ENCODE measurements around the gene OTOGL.
"Not testable (repeated sequence)": the region's sequence is repeated elsewhere in the genome, so short reads cannot be mapped to it uniquely, and the experiment has no call there.

Gene OTOGL

DNA sequence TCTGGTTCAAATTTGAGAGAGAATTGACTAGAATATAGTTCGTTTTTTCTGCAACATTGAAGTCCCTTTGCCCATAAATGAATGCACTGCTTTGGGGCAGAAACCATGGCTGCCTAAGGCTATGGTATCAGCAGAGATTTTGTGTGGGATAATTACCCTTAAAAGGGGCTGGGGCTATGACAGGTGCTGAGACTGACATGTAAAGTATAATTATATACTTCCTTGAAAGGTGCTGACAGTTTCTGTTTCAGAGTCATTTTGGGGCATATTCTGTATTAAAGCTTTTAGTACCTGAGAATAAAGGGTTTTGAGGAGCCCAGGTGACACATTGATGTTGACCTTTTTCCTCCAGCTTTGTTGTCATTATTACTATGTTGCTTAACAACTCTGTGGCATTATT is 194.4 kb downstream of the OTOGL start:
- no peak for DNase-seq

DNA sequence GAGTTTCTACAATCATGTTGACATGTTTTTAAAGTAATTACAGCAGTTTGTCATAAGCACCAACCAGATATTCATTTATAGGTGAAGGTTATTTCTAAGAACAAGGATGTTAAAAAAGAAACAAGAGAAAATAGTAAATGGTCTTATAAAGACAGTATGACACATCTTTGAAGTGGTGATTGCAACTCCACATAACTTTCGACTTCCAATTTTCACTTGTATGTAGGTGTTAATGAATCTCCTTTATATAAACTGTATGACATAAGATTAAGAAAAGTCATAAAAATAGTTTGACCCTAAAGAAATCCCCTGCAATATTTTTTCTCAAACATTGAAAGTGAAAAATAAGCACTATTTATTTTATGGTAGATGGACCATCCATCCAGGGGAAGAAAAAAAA is 199.9 kb downstream of the OTOGL start:
- DNase-seq = no peak

DNA sequence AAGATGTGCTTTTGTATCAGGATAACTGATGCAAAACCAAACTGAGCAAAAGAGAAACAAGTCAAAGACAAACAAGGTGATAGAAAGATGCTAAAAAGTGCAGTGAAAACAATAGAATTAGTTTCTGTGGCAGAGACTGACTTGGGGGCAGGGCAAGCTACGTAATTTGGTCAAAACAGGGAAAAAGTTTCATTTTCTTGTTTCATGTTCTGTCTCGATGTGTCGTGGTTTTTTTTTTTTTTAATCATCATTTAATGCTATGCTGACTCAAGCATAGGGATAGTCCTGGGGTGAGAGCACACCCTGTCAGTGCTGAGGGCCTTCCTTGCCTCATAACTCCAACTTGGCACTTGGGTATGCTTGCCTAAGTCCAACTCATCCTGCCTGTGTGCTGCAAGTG is 200.6 kb downstream of the OTOGL start:
- no peak for DNase-seq

DNA sequence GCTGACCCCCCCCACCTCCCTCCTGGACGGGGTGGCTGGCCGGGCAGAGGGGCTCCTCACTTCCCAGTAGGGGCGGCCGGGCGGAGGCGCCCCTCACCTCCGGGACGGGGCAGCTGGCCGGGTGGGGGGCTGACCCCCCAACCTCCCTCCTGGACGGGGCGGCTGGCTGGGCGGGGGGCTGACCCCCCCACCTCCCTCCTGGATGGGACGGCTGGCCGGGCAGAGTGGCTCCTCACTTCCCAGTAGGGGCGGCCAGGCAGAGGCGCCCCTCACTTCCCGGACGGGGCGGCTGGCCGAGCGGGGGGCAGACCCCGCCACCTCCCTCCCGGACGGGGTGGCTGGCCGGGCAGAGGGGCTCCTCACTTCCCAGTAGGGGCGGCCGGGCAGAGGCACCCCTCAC is 208.1 kb downstream of the OTOGL start:
- not testable (repeated sequence) for DNase-seq

DNA sequence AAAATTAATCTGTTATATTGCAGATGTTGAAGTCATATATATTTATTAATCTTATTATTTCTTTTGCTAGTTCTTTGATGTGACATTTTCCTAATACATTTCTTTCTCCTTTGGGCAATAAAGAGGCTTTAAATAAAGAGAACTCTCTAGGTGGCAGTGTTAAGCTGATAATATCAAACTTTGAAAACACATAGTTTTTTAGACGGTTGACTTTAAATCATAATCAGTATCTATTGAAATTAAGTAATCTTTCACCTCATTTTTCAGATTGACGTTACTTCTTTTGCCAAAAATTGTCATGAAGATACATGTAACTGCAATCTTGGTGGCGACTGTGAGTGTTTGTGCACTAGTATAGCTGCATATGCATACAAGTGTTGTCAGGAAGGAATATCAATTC is 213.9 kb downstream of the OTOGL start:
- DNase-seq = no peak

DNA sequence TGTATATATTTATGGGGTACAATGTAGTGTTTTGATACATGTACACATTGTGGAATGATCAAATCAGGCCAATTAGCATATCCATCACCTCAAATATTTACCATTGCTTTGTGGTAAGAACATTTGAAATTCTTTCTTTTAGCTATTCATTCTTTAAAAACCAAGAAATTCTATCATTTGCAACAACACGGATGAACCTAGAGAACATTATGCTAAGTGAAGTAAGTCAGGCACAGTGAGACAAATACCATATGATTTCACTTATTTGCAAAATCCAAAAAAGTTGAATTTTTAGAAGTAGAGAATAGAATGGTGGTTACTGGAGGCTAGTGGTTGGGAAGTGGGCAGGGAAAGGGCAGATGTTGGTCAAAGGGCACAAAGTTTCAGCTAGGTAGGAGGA is 215.4 kb downstream of the OTOGL start:
- DNase-seq = no peak

DNA sequence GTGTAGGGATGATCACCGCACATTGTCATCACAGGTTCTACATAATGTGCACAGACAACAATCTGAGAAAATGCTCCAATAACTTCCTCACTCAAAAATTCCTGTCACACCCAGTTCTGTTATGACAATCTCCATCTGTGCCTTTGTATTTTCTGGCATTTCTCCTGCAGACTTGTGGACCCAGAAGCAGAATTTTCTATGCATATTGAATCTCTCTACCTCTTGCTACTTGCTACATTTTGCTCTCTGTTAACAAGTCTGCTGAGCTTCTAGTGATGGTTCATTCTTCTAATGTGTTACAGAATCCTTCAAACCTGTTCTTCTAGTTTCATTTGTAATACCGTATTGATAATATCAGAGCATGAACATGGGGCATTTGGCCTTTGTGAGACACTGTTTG is 216.9 kb downstream of the OTOGL start:
- no peak for DNase-seq

DNA sequence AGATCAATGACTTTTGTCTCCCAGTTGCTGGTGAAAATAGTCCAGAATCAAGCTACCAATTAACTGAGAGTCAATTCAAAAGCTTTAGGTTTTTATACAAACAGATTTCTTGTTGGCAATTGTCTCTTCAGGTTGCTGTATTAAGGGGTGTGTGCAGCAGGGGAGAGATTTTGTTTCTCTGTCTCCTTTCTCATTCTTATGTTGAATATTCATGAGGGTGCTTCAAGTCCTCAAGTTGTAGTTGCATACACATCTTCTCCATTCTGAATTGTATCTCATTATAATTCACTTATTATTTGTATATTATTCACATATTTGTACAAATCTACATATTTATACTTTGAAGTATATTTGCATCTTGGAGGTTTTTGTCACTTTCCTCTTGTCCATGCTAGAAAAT is 218.0 kb downstream of the OTOGL start:
- no peak for DNase-seq

DNA sequence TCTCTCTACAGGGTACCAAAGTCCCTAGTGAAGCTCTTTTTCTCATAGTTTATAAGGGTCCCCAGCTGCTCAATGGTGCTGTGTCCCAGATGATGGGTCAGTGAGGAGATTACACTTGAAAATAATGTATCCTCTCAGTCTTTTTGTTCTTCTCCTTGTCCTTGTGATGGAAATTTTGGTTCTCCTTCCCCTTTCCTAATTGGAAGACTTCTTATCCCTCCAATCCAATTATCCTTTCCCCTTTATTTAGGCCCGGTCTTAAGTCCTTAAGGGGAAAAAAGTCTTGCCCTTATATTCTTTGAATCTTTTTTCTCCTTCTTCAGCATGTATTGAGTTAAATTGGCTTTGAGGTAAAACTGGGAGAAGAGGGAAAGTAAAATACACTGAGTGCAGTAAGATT is 218.6 kb downstream of the OTOGL start:
- no peak for DNase-seq

DNA sequence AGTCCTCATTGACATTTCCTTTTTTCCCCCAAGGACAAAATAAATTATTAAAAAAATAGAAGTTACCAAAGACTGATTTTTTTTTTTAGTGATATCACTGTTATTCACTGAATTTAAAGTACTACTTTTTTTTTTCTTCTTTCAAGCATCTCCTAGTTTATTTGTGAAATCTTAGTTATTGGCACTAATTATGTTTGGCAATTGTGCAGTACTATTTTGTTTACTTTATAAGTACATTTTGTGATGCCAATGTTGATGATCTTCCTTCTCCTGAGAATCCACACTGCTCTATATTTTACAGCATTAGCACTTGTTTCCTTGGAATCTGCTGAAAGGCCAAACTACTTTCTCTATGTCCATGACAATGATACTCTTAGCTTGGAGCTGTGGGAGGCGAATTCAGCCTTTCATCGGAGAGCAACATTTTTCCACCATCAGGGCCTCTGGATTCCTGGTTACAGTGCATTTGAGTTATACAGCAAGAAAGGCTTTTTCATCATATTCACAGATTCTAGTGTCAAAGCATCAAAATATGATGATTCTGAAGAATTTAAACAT is 220.9 kb downstream of the OTOGL start:
- DNase-seq = no peak

DNA sequence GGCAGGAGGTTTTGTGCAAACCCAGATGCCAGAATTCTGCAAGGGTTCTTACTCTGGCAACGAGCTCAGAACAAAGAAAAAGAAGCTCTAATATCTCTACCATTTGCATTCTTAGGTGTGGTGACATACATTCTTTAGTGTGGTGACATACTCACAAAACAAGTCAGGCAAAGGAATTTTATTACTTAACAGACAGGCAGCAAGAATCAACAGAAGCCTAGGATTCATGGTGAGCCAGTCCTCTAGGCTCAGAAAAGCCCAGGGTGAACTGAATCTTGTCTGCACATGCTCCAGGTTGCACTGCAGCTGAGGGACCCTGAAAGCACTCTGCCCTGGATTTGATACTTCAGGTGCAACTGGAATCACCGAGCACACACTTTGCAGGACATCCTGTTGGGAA is 222.3 kb downstream of the OTOGL start:
- DNase-seq = no peak

DNA sequence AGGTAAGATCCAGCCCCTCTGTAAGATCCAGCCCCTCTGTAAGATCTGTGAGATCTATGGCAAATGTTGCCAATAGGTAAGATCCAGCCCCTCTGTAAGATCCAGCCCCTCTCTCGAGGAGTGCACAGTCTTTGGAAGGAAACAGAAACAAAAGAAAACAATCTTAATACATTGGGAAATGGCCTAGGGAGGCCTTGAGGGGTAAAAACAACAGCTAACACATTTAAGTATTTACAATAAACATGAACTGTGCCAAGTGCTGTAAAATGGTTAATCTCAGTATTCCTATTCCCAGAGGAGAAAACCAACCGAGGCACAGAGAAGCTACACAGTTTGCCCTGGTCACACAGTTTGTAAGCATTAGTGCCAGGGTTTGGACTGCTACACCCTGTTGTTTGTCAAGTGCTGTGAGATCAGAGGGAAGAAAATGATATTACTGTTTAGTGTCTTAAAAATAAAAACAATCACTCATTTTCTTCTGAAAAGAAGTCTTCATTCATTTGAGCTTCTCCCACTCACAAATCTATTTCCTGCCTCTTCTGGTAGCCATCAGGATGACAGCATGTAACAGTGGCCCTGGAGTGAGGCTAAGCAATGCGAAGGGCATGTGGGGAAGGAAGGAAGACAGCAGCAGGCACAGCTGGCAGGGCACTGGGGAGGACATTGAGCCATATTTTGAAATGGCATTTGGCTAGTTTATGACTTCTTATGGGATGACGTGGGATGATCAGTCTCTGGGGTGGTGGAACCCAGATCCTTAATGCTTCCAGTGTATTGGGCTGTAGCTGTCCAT is 226.0 kb downstream of the OTOGL start:
- no peak for DNase-seq

DNA sequence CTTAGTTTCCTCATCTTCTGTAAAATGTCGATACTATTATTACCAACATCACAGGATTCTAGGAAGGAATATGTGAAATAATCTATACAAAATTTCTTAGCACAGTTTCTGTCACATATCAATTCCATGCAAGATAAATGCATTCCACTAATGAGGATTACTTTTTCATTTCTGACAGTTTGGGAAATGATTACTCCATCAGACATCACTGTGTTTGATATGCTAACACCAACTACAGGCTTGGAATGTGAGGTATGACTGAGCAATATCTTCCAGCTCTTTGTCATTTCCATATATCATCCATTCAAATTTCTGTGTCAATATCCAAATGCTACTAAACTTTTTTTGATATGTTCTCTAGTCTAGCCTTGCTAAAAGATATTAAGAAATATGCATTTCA is 233.5 kb downstream of the OTOGL start:
- no peak for DNase-seq

DNA sequence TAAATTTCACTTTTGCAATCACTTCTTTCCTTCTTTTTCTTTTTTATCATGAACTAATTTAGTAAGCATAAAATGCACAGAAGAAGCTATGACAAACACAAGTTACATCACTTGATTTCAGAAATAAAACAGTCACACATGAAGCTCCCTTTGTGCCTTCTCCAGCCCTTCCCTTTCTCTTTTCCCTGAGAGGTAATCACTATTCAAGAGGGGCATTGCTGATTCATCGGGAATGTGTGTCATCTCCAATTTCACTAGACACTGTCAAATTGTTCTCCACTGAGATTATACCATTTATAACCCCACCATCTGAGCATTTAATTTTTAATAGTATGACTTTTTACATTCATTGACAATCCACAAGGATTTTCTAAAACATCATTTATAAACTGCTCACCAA is 253.1 kb downstream of the OTOGL start:
- no peak for DNase-seq

DNA sequence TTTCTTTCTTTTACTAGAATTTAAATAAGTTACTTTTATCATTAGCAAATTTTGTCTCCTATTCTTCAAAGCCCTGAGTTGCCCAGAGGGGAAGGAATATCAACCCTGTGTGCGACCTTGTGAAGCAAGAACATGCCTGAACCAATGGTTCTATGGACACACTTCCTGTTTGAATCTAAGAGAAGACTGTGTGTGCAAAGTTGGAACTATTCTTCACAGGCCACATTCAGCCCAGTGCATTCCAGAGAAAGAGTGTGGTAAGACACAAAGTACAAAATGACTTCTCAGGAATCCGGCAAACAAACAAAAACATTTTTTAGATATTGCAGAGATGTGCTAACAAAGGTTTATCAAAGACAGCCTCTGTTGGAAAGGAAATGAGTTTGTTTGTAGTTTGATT is 253.9 kb downstream of the OTOGL start:
- DNase-seq = no peak

DNA sequence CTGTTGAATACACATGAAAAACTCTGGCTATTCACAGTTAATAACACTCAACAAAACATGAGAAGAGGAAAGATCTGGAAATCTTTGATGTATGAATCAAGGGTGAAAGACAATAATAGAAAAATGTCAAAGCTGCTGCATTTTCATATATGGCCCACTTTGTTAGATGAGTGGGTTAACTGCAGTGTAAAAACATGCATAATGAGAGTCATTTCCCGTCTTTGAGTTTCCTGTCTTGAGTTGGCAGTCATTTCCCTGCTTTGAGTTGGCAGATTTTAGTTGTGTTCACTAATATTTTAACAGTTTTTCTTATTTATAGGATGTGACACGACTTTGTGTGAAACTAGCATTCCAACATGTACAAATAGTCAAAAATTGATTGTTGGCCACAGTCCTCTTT is 256.8 kb downstream of the OTOGL start:
- no peak for DNase-seq

DNA sequence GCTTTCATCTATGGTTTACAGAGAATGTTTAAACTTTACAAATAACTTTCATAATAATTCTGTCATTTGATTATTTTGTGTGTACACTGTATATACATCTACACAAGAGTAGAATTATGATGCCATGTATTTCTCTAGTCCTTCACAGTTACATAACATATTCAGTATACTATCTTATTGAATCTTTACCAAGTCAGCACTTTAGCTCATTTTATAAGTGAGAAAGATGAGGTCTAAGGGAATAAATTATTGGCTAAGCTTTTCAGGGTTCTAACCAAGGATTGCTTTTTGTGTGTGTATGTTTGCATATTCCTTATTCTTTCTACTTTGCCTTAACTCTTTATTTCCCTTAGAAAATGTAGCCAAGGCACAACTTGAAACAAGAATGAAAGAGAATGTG is 260.4 kb downstream of the OTOGL start:
- no peak for DNase-seq

DNA sequence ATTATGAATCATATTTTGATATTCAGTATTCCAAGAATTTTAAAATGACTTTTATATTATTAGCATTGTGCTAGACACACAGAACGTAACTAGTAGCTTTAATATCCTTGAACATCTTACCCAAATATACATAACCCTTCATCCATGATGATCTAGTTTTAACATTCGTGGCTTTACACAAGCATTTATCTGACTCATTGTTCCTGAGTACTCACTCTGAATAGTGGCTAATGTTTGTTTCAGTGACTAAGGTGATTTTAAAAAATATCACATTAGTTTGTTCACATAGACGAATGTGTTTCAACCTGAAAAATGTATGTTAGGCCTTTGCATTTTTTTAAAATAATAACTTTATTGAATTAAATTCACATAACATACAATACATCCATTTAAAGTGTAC is 264.7 kb downstream of the OTOGL start:
- DNase-seq = no peak

DNA sequence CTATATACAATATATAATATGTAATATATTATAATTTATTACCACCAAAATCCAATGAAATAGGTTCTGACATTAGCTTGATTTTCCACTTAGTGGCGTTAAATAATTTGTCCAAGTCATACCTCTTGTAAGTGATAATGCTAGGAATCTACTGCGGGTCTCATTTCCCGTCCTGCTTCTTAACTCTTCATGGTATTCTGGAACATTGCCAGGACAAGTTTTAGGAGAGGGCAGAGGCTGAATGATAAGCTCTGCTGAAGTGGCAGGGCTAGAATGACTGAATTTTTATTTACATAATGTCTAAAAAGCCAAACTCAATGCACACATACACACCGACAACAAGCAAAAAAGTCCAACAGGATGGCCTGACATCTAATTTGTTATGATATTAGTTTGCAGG is 274.3 kb downstream of the OTOGL start:
- DNase-seq = no peak

DNA sequence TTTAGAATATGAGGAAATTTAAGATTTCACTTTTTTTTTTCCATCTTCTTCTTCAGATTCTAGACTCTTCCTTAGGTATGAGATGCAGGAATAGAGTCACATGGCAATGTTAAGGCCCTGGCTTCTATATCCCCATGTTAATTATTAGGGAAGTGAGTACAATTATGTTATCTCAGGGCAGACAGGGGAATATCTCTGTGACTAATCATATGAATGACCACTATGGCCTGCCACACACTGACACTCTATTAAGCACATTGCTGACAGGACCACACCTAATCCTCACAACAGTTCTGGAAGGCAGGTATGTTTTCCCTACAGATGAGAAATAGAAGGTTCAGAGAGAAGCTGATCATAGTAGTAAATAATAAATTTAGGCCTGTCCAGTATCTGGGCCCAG is 275.3 kb downstream of the OTOGL start:
- DNase-seq = no peak

DNA sequence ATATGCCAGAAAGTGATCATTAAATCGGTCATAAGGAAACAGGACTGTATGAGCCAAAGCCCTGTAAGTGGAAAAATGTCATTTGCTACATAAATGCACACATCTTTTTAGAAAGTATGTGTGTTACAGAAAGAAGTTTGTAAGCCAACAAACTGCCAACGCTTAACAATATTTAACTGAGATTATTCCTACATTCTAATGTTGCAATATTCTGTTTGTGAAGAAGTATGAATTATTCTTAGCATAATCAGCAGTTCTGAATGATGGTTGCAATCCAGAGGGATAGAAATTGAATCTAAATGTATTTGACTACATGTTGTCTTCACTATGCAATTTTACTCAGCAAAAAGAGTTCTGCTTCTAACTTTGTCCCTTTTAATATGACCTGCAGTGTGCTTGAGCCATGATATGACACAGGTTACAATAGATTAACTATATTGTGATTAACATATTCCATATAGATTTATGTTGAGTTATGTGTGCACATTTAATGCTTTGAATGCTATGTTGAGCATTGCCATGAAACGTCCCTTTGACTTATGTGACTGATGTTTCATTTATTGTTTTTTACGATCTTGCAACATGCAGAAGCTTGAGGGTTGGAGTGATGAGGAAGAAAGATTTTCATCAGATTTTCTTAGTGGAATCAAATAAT is 277.9 kb downstream of the OTOGL start:
- DNase-seq = no peak

DNA sequence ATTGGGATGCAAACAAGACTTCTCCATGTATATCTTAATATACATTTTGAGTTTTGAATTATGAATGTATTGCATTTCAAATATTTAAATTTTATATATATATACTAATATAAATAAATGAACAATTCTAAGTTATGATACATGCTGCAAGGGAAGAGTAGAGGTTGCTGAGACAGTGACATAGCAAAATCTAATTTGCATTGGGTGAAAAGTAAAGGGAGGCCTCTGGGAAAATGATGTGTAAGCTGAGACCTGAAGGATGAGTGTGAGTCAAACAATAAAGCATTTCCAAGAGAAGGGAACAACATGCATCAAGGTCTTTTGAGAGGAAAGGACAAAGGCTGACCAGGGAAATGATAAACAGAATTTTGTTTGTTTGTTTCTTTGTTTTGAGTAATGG is 281.8 kb downstream of the OTOGL start:
- DNase-seq = no peak

DNA sequence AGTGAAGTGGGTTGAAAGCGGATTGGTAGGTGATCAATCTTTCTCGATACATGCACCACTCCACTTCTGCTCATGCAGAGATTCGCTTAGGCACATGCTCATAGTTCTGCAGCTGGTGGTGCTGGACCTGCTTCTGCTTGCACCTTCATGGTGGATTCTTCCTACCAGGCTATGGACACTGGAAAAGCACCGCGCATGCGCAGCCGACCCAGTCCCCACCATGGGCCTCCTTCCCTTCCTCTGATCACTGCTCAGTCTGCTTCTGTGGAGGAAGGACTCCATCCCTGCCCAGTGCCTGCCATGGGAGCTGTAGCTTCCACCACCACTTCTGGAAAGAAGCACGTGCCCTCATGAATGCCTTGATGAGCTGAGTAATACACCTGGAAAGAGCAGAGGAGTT is 282.9 kb downstream of the OTOGL start:
- no peak for DNase-seq

DNA sequence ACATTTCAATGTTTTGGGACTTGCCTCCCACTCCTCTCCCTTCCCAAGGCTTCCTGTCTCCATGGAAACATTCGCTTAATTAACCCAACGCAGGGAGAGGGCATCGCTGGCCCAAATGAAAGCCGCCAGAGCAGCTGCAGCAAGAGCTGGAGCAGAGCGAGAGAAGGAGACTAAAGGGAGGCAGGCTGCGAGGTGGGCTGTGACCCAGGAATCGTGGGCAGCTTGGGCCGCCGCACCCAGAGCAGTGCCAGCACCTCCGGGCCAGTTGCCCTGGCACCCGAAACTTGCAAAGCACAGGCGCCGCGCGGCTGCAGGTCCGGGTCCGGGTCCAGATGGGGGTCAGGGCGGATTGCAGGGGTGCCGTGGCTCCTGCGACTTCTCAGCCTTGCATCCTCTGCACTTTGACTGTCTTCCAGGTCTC is 301.2 kb downstream of the OTOGL start:
- no peak for DNase-seq

DNA sequence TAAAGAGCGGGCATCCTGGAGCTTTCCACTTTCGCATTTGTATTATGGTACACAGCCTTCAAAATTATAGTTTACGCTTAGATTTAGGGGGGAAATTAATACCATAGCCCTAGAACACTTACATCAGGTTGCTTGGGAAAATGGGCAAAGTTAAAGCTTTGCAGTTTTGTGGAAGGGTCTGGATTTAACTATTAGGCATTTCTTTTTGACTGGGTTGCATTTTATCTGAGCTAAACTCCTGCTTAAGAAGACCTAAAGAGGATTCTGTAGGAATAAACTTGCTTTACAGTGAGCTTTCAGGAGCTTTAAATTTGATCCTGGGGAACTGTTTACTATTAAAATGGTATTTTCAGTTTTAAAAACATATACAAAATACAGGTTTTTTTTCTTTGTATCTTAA is 301.9 kb downstream of the OTOGL start:
- DNase-seq = no peak

All from activated T-cell treated with anti-CD3 and anti-CD28 coated beads, Interleukin-2, amount 50 U/mL, for 48 hours (primary cell).